Sigmoid colon (tissue), 4 donors: Measurements from ENCODE around the gene MYO1C.

Source experiments
- CTCF ChIP-seq, 4 experiments: fragments of 450-650 bp in 3 of 4; fragments of 200-600 bp in 1 of 4; IDR thresholded peaks; one replicate each; pipeline ENCODE4 v1.5.1; 2016 to 2019; ENCODE audit warnings: antibody characterized with exemption in 4 of 4, mild to moderate bottlenecking in 3 of 4, moderate library complexity in 2 of 4
- POLR2AphosphoS5 ChIP-seq, 4 donors: sonication (generic); formaldehyde crosslinking; IDR thresholded peaks; one replicate each; pipeline ENCODE4 v1.6.1; 2017; ENCODE audit warnings: antibody characterized with exemption in 4 of 4

DNA sequence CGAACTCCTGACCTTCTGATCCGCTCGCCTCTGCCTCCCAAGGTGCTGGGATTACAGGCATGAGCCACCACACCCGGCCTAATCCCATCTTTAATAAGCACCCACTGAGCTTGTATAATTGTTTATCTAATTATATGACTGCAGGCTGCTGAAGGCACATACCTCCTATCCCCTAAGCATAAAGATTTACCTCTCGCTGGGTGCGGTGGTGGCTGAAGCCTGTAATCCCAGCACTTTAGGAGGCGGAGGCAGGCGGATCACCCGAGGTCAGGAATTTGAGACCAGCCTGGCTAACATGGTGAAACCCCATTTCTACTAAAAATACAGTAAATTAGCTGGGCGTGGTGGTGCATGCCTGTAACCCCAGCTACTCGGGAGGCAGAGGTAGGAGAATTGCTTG, 72.3 kb downstream of the MYO1C start:
- no peak for TF ChIP-seq CTCF (IDR thresholded peaks at IDR 0.05)
- TF ChIP-seq POLR2AphosphoS5 (IDR thresholded peaks at IDR 0.05) = no peak
